ACHN (cell line): ENCODE measurements around the gene SERPIND1.
"Not testable (repeated sequence)": the region's sequence is repeated elsewhere in the genome, so short reads cannot be mapped to it uniquely, and the experiment has no call there.

Source experiments
- DNase-seq: peaks from one replicate; pipeline ENCODE4 v3.0.0-alpha.2; 2015
- in situ Hi-C: cut with HindIII; loops from 2 replicates; pipeline ENCODE4 v1.10.0; 2017; ENCODE audit warnings: low sequenced_read_pairs, low pct_ligation_motif_present, low pct_unique_long_range_greater_than_20kb

Gene SERPIND1

DNA sequence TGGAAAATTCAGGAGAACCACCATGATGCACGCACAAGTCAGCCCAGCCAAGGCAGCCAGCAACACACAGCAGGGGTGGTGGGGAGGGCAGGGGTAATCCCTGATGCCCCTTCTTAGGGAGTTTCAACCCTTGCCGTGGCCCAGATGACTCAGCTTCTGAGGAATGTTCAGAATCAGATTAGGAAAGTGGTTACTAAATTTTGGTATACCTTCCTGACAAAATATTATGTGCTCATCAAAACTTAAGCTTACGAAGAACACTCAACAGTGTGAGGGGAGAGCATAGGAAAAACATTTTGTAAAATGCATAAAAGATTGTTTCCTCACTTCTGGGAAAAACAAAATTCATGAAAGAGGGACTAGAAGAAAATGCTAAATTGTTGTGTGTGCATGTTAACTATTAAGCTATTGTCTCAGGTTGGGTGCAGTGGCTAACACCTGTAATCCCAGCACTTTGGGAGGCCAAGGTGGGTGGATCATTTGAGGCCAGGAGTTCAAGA lies 32.1 kb downstream of the SERPIND1 start:
- DNase-seq = no peak
- in situ Hi-C loops = no loop called here

DNA sequence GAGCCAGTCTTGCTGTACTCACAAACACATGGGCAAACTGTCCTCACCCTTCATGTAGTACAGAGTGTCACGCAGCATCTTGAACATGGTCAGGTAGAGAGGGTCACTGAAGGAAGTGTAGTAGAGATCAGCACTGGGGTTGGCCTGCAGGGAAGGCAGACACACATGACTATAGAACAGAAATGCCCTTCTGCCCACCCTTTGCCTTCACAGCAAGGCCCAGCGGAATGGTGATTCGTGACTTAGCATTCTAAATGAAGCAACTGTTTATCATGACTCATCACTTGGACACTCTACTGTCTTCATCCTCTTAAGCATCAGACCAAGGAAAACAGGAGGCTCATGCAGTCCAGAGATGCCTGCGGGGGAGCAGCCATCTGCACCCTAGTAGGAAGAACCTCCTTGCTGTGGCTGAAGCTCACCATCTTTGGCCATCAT lies 33.4 kb downstream of the SERPIND1 start:
- peak; percentile 84 for DNase-seq
- in situ Hi-C loops = no loop called here

DNA sequence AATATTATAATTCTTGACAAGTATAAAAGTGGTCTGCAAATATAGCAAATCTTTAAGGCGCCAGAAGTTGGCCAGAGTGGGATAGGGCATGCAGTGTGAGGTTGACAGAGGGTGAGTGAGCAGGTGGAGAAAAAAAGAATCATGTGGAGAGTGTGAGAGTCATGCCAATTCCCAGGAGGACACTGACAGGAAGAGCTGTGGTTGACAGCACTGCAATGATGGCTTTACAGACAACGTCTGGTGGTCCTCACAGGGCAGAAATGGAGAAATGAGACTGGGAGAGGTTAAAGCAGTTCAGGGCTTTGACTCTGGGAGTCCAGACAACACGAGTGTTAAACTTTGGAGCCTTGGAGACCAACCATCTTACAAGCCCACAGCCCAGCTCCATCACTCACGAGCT lies 34.9 kb downstream of the SERPIND1 start:
- DNase-seq = no peak
- in situ Hi-C loops = no loop called here

DNA sequence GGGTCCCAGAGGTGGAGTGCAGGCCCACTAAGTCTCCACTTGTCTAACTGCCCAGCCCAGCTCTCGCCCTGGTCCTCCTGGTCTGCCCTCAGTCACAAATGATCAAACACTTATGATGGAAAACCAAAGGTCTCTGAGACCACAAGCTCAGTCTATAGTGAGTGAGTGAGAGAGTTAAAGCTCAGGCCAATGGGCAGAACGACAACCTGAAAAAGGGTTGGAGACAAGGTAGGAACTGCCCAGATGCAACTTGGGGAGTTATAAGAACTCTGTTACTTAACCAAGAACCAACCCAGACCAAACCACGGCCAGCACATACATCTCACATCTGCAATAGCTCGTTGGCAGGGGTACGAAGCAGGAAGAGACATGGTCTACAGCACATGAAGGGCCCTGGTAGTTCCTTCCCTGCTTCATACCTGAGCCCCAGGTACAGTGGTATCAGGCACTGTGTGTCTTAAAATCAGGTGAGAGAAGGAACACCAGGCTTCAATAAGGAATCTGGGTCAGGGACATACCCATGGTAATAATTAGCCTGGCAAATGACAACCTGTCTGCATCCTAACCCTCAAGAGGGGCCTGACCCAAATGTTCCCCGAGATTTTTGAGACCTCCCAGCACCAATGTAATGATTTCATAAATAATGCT lies 35.7 kb downstream of the SERPIND1 start:
- DNase-seq = no peak
- in situ Hi-C loops = no loop called here

DNA sequence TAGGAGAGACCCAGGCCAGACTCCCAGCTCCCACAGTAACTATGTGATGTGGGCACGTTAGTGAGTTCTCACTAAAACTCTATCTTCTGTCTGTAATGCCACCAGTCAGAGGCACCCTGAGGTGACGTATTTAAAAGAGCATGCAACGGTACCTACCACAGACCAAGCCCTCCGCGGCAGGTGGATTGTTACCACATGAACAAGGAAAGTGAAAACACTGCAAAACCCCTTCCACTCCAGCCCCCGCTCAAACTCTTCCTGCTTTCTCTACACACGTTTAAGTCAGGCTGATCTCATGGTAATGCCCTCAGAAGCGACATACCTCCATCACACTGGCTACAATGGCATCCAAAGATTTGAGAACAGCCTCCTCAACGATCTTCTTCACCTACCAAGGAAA lies 36.7 kb downstream of the SERPIND1 start:
- in situ Hi-C loops = no loop called here

DNA sequence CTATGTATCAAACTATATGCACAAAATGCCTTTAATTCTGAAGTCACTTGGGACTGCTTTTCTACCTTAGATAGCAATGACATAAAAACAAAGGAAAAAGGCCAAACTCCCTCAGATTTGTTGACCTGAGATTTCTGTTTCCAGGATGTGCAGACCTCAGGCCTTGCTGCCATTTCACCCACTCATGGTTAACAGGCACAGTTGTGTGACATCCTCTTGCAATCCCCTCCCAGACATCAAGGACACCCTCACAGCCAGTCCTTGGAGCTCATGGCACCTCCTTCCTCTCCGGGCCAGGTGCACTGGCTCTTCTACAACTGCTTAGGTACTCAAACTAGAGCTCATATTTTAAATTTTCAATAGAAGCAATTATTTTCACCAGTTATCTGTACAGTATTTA lies 37.3 kb downstream of the SERPIND1 start:
- in situ Hi-C loops = no loop called here
- no peak for DNase-seq

More for the DNA sequence above, 36.7 kb downstream of the SERPIND1 start:
- DNase-seq = no peak

DNA sequence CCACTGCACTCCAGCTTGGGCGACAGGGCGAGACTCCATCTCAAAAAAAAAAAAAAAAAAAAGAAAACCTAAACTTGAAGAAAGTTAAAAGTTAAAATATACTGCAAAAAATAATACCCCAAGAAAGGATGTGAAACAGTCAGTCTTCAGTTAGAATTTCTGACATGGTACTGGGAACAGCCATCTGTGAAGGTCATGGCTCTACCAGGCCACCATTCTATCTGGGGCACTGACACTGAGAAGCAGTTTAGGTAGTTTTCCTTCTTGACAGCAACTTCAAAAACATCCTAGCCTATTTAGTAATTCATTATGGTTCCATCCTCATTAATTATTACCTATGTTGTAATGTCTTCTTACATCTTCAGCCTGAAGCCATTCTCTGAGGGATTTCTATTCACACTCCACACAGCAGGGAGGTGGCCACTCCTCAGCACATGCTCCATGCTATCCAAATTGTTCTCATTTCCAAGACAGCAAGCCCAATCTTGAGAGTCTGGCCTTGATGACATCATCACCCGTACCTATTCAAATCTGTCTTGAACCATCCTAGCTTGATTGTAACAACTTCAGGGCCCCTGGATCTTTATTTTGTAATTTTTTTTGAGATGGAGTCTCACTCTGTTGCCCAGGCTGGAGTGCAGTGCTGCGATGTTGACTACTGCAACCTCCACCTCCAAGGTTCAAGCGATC lies 38.2 kb downstream of the SERPIND1 start:
- no peak for DNase-seq
- in situ Hi-C loops = no loop called here

DNA sequence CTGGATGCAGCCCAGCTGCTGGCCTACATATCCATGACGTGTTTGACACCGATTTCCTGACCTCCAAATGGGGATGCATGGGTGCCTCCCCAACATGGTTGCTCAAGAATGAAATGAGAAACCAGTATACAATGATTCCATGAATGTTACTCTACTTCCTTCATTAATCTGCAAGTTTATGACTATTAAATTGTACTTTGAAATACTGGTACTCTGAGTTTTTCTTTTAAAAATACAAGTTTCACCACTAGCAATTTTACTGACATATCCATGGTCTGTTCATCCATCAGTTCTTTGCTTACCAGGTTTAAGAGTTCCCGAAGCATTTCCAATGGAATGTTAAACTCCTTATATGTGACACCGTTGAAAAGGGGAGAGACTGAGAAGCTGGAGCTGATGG lies 39.1 kb downstream of the SERPIND1 start:
- in situ Hi-C loops = no loop called here
- DNase-seq = no peak

DNA sequence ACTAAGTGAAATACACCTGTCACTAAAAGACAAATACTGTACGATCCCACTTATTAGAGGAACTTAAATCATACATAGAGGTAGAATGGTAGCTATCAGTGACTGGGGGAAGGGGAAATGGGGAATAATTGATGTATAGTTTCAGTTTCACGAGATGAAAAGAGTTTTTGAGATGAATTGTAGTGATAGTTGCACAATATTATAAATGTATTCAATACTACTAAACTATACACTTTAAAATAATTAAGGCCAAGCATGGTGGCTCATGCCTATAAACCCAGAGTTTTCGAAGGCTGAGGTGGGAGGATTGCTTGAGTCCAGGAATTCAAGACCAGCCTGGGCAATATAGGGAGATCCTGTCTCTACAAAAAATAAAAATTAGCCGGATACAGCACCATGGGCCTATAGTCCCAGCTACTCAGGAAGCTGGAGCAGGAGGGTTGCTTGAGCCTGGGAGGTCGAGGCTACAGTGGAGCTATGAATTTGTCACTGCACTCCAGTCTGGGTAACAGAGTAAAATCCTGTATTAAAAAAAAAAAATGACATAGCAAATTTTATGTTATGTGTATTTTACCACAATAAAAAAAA lies 40.4 kb downstream of the SERPIND1 start:
- no peak for DNase-seq
- in situ Hi-C loops = no loop called here

DNA sequence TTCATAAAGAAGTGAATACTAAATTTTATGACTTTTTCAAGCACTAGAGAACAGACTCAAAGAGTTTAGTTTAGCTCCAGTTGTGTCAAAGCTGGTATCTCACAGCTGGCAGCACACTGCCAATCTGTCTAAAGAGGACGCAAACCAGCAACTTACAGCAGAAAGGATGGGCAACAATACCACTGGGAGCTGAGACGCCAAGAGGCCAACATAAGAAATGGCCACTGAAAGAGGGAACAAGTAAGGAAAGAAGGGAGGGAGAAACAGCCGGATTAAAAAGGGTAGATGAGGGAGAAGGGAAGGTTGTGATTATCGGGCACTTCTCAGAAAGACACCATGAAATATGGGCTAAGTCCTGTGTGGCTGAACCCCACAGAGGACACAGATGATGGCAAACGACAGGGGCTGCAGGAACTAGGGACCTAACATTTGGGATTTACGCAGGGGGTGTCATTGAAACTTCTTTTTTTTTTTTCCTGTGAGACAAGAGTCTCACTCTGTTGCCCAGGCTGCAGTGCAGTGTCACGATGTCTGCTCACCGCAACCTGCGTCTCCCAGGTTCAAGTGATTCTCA lies 41.7 kb downstream of the SERPIND1 start:
- in situ Hi-C loops = no loop called here
- DNase-seq = no peak

DNA sequence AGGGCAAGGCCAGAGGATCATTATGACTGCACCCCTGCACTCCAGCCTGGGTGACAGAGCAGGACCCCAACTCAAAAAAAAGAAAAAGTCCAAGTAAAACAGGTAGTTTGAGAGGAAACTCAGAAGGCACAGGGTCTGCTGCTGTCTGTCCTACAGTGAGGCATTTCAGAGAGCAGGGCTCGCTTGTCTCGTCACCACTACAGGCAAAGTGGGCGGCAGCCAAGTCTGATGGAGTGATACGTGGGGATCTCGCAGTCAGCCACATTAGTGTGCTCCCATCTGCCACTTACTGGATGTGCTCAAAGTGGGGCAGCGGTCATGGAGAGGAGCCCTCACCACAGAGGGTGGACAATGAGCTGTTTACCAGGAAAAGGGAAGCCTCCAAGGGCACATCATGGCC lies 42.6 kb downstream of the SERPIND1 start:
- in situ Hi-C loops = no loop called here
- DNase-seq = no peak

DNA sequence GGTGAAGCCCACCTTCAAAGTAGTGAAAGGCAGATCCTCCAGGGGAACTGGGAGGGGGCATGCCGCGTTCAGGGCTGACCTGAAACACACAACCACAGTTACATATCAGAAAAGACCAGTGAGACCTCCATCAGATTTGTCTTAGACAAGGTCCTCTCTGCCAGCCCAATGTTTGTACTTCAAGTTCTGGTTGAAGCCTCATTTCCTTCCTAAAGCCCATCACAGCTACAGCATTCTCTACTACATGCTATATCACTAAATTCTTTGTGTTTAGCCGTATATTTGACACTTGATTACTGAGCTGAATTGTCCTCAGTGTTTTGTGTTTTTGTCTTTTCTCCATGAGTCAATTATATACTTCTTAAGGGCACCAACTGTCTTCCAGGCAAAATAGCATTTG lies 44.6 kb downstream of the SERPIND1 start:
- in situ Hi-C loops = no loop called here

DNA sequence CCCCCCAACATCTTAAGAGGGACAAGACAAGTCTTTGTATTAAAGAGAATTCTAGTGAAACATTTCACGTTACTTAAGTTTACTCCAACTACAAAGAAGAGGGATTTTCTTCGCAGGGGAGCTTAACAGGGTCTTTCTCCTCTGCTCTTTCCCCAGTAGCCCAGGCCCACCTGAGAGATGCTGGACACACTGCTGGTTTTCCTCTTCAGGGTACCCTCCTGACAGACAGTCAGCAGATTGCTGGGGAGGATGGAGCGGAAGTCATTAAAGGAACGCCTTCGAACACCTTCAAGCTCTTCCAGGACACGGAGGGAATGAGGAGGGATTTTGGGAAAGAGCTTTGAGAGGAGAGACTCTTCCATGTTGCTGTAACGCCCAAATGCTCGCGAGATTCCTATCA lies 45.6 kb downstream of the SERPIND1 start:
- DNase-seq = no peak
- in situ Hi-C loops = no loop called here

More for the DNA sequence above, 44.6 kb downstream of the SERPIND1 start:
- DNase-seq = no peak

DNA sequence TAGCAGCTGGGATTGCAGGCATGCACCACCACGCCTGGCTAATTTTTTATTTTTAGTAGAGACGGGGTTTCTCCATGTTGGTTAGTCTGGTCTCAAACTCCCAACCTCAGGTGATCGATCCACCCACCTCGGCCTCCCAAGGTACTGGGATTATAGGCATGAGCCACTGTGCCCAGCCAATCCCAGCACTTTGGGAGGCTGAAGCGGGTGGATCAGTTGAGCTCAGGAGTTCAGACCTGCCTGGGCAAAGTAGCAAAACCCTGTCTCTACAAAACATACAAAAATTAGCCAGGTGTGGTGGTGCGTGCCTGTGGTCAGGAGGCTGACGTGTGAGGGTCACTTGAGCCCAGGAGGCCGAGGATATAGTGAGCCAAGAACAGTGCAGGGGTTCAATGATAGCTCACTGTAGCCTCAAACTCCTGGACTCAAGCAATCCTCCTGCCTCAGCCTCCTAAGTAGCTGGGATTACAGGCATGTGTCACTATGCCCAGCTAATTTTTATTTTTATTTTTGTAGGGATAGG lies 47.9 kb downstream of the SERPIND1 start:
- in situ Hi-C loops, DNase-seq: not testable (repeated sequence)

DNA sequence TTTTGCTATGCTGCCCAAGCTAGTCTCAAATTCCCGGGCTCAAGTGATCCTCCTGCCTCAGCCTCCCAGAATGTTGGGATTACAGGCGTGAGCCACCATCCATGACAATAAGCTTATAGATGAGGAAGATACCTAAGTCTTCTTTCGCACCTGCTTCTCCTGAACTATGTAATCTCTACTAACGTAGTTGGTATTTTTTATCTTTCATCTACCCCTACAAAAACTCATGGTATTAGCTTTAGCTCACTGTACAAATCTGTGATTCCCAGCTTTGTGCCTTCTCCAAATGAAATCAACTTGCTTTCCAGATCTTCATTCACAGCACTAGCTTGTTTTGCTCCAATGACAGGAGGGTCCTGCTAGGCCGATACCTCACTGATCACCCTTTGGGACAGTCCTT lies 48.3 kb downstream of the SERPIND1 start:
- in situ Hi-C loops = no loop called here
- DNase-seq = no peak

DNA sequence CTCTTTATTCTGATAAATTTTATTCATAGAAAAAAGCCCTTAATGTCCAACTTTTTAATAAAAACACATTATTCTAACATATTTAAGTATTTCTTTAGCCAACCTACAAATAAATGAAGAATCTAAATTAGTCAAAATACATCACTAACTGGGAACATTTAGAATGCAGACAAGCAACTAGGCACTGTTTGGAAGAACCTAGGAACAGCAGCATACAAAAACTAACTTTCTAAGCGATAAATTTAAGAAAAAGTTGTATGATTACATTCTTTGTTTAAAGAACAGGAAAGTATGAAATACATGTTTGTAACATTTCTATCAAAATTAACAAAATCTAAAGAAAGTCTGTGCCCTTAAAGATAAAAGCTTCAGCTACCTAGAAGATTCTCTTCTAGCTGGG lies 49.4 kb downstream of the SERPIND1 start:
- in situ Hi-C loops = no loop called here
- no peak for DNase-seq

DNA sequence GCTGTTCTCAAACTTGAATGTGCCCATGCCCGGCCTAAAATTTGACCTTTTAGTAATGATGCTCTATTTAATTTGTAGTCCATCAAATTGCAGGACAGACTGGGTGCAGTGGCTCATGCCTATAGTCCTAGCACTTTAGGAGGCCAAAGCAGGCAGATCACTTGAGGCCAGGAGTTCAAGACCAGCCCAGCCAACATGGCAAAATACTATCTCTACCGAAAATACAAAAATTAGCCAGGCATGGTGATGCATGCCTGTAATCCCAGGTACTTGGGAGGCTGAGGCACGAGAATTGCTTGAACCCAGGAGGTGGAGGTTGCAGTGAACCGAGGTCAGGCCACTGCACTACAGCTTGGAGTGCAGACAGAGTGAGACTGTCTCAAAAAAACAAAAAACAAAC lies 51.3 kb downstream of the SERPIND1 start:
- DNase-seq, in situ Hi-C loops: not testable (repeated sequence)

DNA sequence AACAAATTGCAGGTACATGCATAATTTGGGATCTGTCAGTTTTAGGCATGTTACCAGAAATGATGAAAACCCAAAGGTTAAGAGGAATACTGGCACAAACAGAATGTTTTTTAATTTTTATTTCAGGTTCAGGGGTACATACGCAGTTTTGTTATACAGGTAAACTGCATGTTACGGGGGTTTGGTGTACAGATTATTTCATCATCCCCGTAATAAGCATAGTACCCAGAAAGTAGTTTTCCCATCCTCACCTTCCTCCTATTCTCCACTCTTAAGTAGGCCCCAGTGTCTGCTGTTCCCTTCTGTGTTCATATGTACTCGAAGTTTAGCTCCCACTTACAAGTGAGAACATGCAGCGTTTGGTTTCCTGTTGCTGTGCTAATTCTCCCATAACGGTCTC lies 51.7 kb downstream of the SERPIND1 start:
- DNase-seq = no peak
- in situ Hi-C loops = no loop called here
